Brain microvascular endothelial cell (primary cell): ENCODE results near the gene RBL2.

ENCODE experiments used
- DNase-seq: peaks from one replicate; pipeline ENCODE4 v3.0.0-alpha.2; 2020
- H3K27ac ChIP-seq: fragments of 250-450 bp; sonication (Bioruptor Pico); 2 replicates; pipeline ENCODE4 v1.5.1; 2020; ENCODE audit warnings: mild to moderate bottlenecking, moderate library complexity
- H3K27me3 ChIP-seq: fragments of 250-450 bp; sonication (Bioruptor Pico); replicated peaks from 2 replicates; pipeline ENCODE4 v1.5.1; 2020; ENCODE audit warnings: mild to moderate bottlenecking
- H3K36me3 ChIP-seq: fragments of 250-450 bp; sonication (Bioruptor Pico); replicated peaks from 2 replicates; pipeline ENCODE4 v1.5.1; 2020; ENCODE audit warnings: mild to moderate bottlenecking
- H3K4me3 ChIP-seq: 2 replicates; pipeline ENCODE4 v1.5.1; 2011; ENCODE audit warnings: low read depth, mild to moderate bottlenecking, control low read depth, low read length, moderate library complexity
- CTCF ChIP-seq: IDR thresholded peaks from 2 replicates; pipeline ENCODE4 v1.5.1; 2011; ENCODE audit warnings: low read depth, mild to moderate bottlenecking, moderate library complexity, low read length, control low read depth, inconsistent platforms; ENCODE audit errors: missing control alignments
- in situ Hi-C: cut with HindIII; loops from 2 replicates; pipeline ENCODE4 v1.10.0; 2017; ENCODE audit warnings: low sequenced_read_pairs, low pct_ligation_motif_present

RBL2 gene

GRCh38 chr16:53502331-53503269 is 68.3 kb downstream of the RBL2 start, which contains the start of gene AKTIP:
AKTIP (minus strand) TSS chr16:53503209; CDS start chr16:53500259, 2,950 bp downstream.
- TF ChIP-seq CTCF = no peak
- peak; percentile 36 for DNase-seq
- in situ Hi-C loops = no loop called here

GRCh38 chr16:53503270-53503923 is 69.1 kb downstream of the RBL2 start:
- Histone ChIP-seq H3K27me3 (no peaks in the 10 kb centered on the region), H3K4me3 (peak overlapping the region; percentile 73), H3K27ac (peak overlapping the region; percentile 82), H3K36me3 (no peaks in the 10 kb centered on the region)
- in situ Hi-C loops = no loop called here
- DNase-seq = peak; percentile 100
- TF ChIP-seq CTCF = no peak

More at GRCh38 chr16:53502331-53503269, 68.3 kb downstream of the RBL2 start, which contains the start of gene AKTIP:
- Histone ChIP-seq H3K27ac (peak within 1 kb of the TSS; percentile 82), H3K27me3 (no peaks in the 10 kb centered on the region), H3K4me3 (peak within 1 kb of the TSS; percentile 73), H3K36me3 (no peaks in the 10 kb centered on the region)

DNA sequence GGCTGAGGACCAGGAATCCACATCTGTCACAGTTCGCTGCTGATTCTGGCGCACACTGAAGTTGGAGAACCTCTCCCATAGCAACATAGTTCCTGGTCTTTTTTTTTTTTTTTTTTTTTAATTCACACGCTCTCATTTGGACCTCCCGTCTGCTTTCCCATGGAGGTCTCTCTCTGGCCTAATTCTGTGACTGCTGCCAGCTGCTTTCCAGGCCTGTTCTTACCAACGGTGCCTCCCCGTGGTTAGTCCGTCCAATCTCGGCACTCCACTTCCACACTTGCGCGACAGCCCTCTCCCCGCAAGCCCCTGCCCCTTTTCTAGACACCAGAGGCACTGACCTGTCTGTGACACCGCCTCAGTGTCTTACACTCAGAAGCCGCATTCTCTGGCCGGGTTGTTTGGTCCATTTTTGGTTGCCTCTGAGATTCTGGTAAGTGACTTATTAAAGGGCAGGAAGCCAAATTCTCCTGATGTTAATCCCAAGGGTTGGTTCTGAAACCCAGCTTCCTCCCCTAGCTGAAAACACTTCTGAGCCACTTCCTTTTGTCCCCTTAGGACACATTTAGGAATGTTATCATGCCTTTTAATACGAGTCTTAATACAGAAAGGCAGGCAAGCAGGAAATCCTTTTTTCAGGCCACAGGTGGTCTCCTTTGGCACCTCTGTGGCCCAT is 69.9 kb downstream of the RBL2 start:
- peak; percentile 61 for DNase-seq
- peak; percentile 7 for TF ChIP-seq CTCF
- Histone ChIP-seq H3K36me3 (no peaks in the 10 kb centered on the region), H3K4me3 (peak overlapping the region; percentile 67), H3K27ac (peak overlapping the region; percentile 82), H3K27me3 (no peaks in the 10 kb centered on the region)
- in situ Hi-C loops = no loop called here

DNA sequence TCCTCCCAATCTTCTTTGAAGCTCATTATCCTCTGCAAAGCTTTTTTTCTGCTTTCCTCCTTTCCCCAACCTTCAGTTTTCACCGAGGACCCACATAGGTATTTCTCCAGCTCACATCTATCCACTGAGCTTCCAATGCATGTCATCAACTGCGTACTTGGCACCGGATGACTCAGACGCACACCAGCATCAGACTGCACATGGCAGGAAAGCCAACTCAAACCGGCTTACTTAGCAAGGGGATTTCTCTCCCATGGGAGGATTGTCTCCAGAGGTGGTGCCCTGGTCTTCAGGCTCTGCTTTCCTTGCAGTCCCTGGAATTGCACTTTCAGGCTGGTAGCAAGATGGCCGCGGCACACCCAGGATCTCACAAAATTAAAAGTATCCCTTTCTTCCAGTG is 70.4 kb downstream of the RBL2 start:
- in situ Hi-C loops = no loop called here
- no peaks in the 10 kb centered on the region for H3K36me3 ChIP-seq
- H3K27ac ChIP-seq = peak overlapping the region; percentile 82
- no peak for TF ChIP-seq CTCF
- DNase-seq = peak; percentile 89
- no peak overlapping the region for H3K4me3 ChIP-seq
- no peaks in the 10 kb centered on the region for H3K27me3 ChIP-seq

GRCh38 chr16:53506254-53506653 is 72.0 kb downstream of the RBL2 start:
- H3K4me3 ChIP-seq = no peak overlapping the region
- DNase-seq = no peak
- no peak for TF ChIP-seq CTCF
- in situ Hi-C loops = no loop called here
- H3K27ac ChIP-seq = no peak overlapping the region
- H3K36me3 ChIP-seq = no peaks in the 10 kb centered on the region
- H3K27me3 ChIP-seq = no peaks in the 10 kb centered on the region
